ENCODE data around the gene RGS16.

RGS16 gene

GRCh38 chr1:182617014-182617429, 12.8 kb upstream of the RGS16 start:
- Histone ChIP-seq H3K9ac (ENCODE audit: low read depth, low read length) (peak overlapping the region; percentile 41; the same call in 1 of the 2 replicates), H3K4me2 (ENCODE audit: insufficient read depth, low read length) (peak overlapping the region; percentile 56; the same call in 1 of the 2 replicates), H2AFZ (ENCODE audit: low read depth, low read length) (no peak overlapping the region)

DNA sequence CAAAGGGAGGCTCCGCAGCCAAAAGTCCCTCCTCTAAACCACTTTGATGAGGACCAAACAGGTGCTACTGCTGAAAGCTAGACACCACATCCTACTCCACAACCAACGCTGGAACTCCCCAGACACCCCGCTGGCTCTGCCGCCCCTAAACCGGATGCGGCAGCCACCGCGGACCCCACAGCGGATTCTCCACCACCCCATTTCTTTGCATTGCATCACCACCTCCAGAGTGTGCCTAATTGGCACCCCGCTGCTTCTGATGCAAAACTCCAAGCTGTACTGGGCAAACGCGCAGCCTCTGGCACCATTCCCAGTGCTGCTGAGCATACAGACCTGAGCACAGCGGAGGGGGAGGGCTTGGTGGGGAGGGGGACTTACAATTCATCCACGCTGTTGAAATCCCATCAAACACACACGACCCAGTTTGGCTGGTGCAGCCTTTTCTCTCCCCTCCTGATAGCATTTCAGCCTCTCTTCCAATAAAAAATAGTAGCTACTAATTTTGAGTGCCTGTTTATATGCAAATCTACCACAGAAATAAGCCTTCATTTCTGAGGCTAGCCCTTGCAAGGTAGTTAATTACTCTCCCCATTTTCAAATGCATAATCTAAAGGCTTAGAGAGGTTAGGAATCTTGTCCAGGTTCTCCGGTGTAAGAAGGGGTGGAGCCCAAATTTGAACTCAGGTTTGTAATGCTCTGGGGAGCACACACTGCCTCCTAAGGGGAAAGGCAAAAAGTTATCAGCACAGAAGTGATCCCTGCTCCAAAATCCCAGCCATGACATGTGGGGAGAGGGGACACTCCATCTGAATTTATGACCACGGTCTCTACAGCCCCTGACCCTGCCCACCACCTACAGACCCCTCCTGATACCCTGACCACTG, 12.2 kb upstream of the RGS16 start:
- Histone ChIP-seq H3K79me2 (ENCODE audit: insufficient read depth, low read length) (no peaks in the 10 kb centered on the region), H3K27ac (ENCODE audit: low read length) (peak overlapping the region; percentile 78), H3K4me2 (ENCODE audit: insufficient read depth, low read length) (peak overlapping the region; percentile 56), H3K9ac (ENCODE audit: low read depth, low read length) (peak overlapping the region; percentile 41), H3K4me1 (ENCODE audit: insufficient read depth, low read length) (peaks cover 67% of the 10 kb centered on the region), H3K27me3 (ENCODE audit: insufficient read depth, low read length, poor library complexity) (no peaks in the 10 kb centered on the region), H2AFZ (ENCODE audit: low read depth, low read length) (no peak overlapping the region), H3K9me3 (ENCODE audit: insufficient read depth, low read length, severe bottlenecking) (no peaks in the 10 kb centered on the region), H4K20me1 (ENCODE audit: insufficient read depth, low read length) (no peaks in the 10 kb centered on the region; the same call in 1 of the 2 replicates), H3K36me3 (ENCODE audit: insufficient read depth, low read length) (no peaks in the 10 kb centered on the region), H3K4me3 (ENCODE audit: low read depth in 1 of 2, low read length in 2 of 2) (0 out of 4 replicates have a peak overlapping the region, but pooled peaks of 1 of the 2 experiments have one; percentile 10)
- peak; percentile 86 for ATAC-seq (ENCODE audit: insufficient read depth, low read depth)
- TF ChIP-seq EZH2 (IDR thresholded peaks at IDR 0.05; ENCODE audit: borderline replicate concordance, low read depth, low read length, severe bottlenecking), result no peak
- TF ChIP-seq, protein P1, sequence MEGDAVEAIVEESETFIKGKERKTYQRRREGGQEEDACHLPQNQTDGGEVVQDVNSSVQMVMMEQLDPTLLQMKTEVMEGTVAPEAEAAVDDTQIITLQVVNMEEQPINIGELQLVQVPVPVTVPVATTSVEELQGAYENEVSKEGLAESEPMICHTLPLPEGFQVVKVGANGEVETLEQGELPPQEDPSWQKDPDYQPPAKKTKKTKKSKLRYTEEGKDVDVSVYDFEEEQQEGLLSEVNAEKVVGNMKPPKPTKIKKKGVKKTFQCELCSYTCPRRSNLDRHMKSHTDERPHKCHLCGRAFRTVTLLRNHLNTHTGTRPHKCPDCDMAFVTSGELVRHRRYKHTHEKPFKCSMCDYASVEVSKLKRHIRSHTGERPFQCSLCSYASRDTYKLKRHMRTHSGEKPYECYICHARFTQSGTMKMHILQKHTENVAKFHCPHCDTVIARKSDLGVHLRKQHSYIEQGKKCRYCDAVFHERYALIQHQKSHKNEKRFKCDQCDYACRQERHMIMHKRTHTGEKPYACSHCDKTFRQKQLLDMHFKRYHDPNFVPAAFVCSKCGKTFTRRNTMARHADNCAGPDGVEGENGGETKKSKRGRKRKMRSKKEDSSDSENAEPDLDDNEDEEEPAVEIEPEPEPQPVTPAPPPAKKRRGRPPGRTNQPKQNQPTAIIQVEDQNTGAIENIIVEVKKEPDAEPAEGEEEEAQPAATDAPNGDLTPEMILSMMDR (IDR thresholded peaks at IDR 0.05; ENCODE audit: borderline replicate concordance, extremely low read depth, low read length, poor library complexity, severe bottlenecking), result no peak
- peak; percentile 98 for DNase-seq

More at GRCh38 chr1:182617014-182617429, 12.8 kb upstream of the RGS16 start:
- Histone ChIP-seq H3K4me1 (ENCODE audit: insufficient read depth, low read length) (peaks cover 61% of the 10 kb centered on the region), H3K9me3 (ENCODE audit: insufficient read depth, low read length, severe bottlenecking) (no peaks in the 10 kb centered on the region), H3K27ac (ENCODE audit: low read length) (peak overlapping the region; percentile 78; the same call in 1 of the 2 replicates), H3K36me3 (ENCODE audit: insufficient read depth, low read length) (no peaks in the 10 kb centered on the region), H4K20me1 (ENCODE audit: insufficient read depth, low read length) (no peaks in the 10 kb centered on the region; the same call in 1 of the 2 replicates), H3K4me3 (ENCODE audit: low read depth in 1 of 2, low read length in 2 of 2) (no peak overlapping the region), H3K27me3 (ENCODE audit: insufficient read depth, low read length, poor library complexity) (no peaks in the 10 kb centered on the region), H3K79me2 (ENCODE audit: insufficient read depth, low read length) (no peaks in the 10 kb centered on the region)
- TF ChIP-seq, protein P1 (IDR thresholded peaks at IDR 0.05; ENCODE audit: borderline replicate concordance, extremely low read depth, low read length, poor library complexity, severe bottlenecking), result no peak
- TF ChIP-seq EZH2 (IDR thresholded peaks at IDR 0.05; ENCODE audit: borderline replicate concordance, low read depth, low read length, severe bottlenecking), result no peak
- DNase-seq (no peak), ATAC-seq (ENCODE audit: insufficient read depth, low read depth) (no peak)

DNA sequence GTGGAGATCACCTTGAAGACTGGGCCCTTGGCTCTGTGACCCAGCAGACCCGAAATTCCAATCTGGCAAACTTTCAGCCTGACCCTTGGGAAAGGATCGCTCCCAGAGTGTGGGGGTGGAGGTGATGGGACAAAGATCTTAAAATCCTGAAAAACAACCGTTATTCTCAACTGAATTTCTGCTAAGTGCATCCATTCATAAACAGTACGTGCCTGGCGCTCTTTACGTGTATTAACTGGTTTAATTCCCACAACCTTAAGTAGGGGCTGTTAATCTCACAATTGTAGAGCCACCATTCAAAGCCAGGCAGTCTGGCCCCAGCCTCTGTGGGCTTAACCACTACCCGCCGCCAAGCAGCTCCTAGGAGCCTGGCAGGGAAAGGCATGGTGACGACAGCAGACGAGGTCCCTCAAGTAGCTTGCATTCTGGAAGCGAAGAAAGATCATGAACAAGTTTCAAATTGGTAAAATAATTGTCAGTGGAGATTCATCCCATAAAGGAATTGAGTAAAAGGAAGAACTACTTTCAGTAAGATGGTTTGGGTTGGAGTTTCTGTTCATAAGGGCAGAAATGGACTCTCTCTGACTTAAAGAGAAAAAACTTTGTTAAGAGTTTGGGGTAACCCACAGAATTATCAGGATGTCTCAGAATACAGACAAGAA, 11.4 kb upstream of the RGS16 start:
- H3K27ac ChIP-seq (ENCODE audit: low read length), result peak overlapping the region; percentile 79
- H3K36me3 ChIP-seq (ENCODE audit: insufficient read depth, low read length), result no peaks in the 10 kb centered on the region
- H4K20me1 ChIP-seq (ENCODE audit: insufficient read depth, low read length), result no peaks in the 10 kb centered on the region; the same call in 1 of the 2 replicates
- H3K27me3 ChIP-seq (ENCODE audit: insufficient read depth, low read length, poor library complexity), result no peaks in the 10 kb centered on the region
- no peaks in the 10 kb centered on the region for H3K9me3 ChIP-seq (ENCODE audit: insufficient read depth, low read length, severe bottlenecking)
- peak overlapping the region; percentile 10 to 53; a peak in 3 of 4 replicates for H3K4me3 ChIP-seq (ENCODE audit: low read depth in 1 of 2, low read length in 2 of 2)
- DNase-seq (peak; percentile 88), ATAC-seq (ENCODE audit: insufficient read depth, low read depth) (peak; percentile 72)
- H3K79me2 ChIP-seq (ENCODE audit: insufficient read depth, low read length), result no peaks in the 10 kb centered on the region
- peak overlapping the region; percentile 69; the same call in 1 of the 2 replicates for H2AFZ ChIP-seq (ENCODE audit: low read depth, low read length)
- peak overlapping the region; percentile 69 for H3K9ac ChIP-seq (ENCODE audit: low read depth, low read length)
- peak overlapping the region; percentile 77 for H3K4me2 ChIP-seq (ENCODE audit: insufficient read depth, low read length)
- H3K4me1 ChIP-seq (ENCODE audit: insufficient read depth, low read length), result peaks cover 72% of the 10 kb centered on the region
- TF ChIP-seq, protein P1 (IDR thresholded peaks at IDR 0.05; ENCODE audit: borderline replicate concordance, extremely low read depth, low read length, poor library complexity, severe bottlenecking), result no peak
- no peak for TF ChIP-seq EZH2 (IDR thresholded peaks at IDR 0.05; ENCODE audit: borderline replicate concordance, low read depth, low read length, severe bottlenecking)
